PFSK-1 (cell line): ENCODE data around the gene FGFR4.

Source experiments
- FOXP2 ChIP-seq: optimal IDR thresholded peaks from 2 replicates; pipeline ENCODE3; 2011; ENCODE audit warnings: borderline replicate concordance, control low read depth, inconsistent platforms; ENCODE audit not compliant: insufficient read depth; ENCODE audit errors: extremely low read length, extremely low read depth
- POLR2AphosphoS5 ChIP-seq: IDR thresholded peaks from 2 replicates; pipeline ENCODE4 v1.6.1; 2012; ENCODE audit warnings: low read depth, mild to moderate bottlenecking, control low read depth, low read length, moderate library complexity
- REST ChIP-seq, 2 experiments: IDR thresholded peaks; 2 replicates each; pipeline versions ENCODE4 v1.6.1 to v1.8.0; 2011 to 2012; ENCODE audit warnings: low read depth in 2 of 2, low read length in 2 of 2, control low read depth in 1 of 2, inconsistent platforms in 1 of 2, mild to moderate bottlenecking in 1 of 2, moderate library complexity in 1 of 2; ENCODE audit not compliant: insufficient read depth in 1 of 2
- SIN3A ChIP-seq: IDR thresholded peaks from 2 replicates; pipeline ENCODE4 v1.6.1; 2012; ENCODE audit warnings: mild to moderate bottlenecking, low read length, moderate library complexity, borderline replicate concordance; ENCODE audit not compliant: insufficient read depth
- TAF1 ChIP-seq: IDR thresholded peaks from 2 replicates; pipeline ENCODE4 v1.6.1; 2012; ENCODE audit warnings: low read length, control low read depth, borderline replicate concordance; ENCODE audit not compliant: insufficient read depth

GRCh38 chr5:177126771-177127170 lies 40.1 kb downstream of the FGFR4 start:
- TF ChIP-seq POLR2AphosphoS5 (no peak), SIN3A (no peak), REST (IDR thresholded peaks at IDR 0.05; ENCODE audit: insufficient read depth in 1 of 2, low read depth in 2 of 2, low read length in 2 of 2) (no peak), TAF1 (no peak), FOXP2 (no peak)
